HL-60 (cell line): ENCODE measurements around the gene MAD1L1.

Experiments
- DNase-seq, 2 experiments: peaks; one replicate each; pipeline ENCODE4 v3.0.0-alpha.2; 2010 to 2020; ENCODE audit warnings: low read depth in 1 of 2, low spot score in 1 of 2
- H3K27ac ChIP-seq: fragments of 250-450 bp; sonication (Bioruptor Pico); replicated peaks from 2 replicates; pipeline ENCODE4 v1.5.1; 2020; ENCODE audit warnings: mild to moderate bottlenecking, moderate library complexity
- H3K27me3 ChIP-seq: fragments of 250-450 bp; sonication (Bioruptor Pico); 2 replicates; pipeline ENCODE4 v1.5.1; 2021; ENCODE audit warnings: mild to moderate bottlenecking, moderate library complexity; ENCODE audit not compliant: insufficient read depth, poor library complexity, severe bottlenecking
- H3K4me3 ChIP-seq: replicated peaks from 2 replicates; pipeline ENCODE4 v1.5.1; 2011; ENCODE audit warnings: mild to moderate bottlenecking, control low read depth, low read length; ENCODE audit not compliant: insufficient read depth
- GABPA ChIP-seq: IDR thresholded peaks from 2 replicates; pipeline ENCODE4 v1.6.1; 2012; ENCODE audit warnings: low read depth
- POLR2AphosphoS5 ChIP-seq: IDR thresholded peaks from 2 replicates; pipeline ENCODE4 v1.6.1; 2012; ENCODE audit warnings: low read depth
- SPI1 ChIP-seq: IDR thresholded peaks from 2 replicates; pipeline ENCODE4 v1.6.1; 2012; ENCODE audit warnings: low read depth, mild to moderate bottlenecking, borderline replicate concordance
- TF ChIP-seq, protein P1 (sequence below): IDR thresholded peaks from 2 replicates; pipeline ENCODE4 v1.6.1; 2012; ENCODE audit warnings: low read depth; ENCODE audit not compliant: insufficient replicate concordance
- TF ChIP-seq, protein P2 (sequence below): IDR thresholded peaks from one replicate; pipeline ENCODE4 v1.5.1; 2011; ENCODE audit warnings: low read length, control low read depth, inconsistent platforms; ENCODE audit not compliant: insufficient read depth

MAD1L1 gene

DNA sequence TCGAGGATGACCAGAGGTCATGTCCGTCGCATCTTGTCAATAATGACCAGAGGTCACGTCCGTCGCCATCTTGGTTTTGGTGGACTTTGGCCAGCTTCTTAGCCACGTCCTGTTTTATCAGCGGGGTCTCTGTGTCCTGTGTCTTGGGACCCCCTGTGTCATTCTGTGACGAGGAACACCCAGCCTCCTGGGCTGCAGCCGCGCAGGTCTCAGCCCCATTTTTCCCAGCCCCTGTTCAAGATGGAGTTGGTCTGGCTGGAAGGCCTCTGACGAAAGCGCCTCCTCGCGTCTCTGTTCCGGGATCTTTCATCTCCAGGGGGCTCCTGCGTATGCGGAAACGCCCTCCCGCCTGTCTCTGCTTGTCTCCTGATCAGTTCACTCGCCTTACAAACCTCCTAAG lies 428.4 kb downstream of the MAD1L1 start:
- Histone ChIP-seq H3K4me3 (no peak overlapping the region), H3K27ac (no peak overlapping the region), H3K27me3 (no peaks in the 10 kb centered on the region)
- TF ChIP-seq POLR2AphosphoS5: no peak
- TF ChIP-seq, protein P1, sequence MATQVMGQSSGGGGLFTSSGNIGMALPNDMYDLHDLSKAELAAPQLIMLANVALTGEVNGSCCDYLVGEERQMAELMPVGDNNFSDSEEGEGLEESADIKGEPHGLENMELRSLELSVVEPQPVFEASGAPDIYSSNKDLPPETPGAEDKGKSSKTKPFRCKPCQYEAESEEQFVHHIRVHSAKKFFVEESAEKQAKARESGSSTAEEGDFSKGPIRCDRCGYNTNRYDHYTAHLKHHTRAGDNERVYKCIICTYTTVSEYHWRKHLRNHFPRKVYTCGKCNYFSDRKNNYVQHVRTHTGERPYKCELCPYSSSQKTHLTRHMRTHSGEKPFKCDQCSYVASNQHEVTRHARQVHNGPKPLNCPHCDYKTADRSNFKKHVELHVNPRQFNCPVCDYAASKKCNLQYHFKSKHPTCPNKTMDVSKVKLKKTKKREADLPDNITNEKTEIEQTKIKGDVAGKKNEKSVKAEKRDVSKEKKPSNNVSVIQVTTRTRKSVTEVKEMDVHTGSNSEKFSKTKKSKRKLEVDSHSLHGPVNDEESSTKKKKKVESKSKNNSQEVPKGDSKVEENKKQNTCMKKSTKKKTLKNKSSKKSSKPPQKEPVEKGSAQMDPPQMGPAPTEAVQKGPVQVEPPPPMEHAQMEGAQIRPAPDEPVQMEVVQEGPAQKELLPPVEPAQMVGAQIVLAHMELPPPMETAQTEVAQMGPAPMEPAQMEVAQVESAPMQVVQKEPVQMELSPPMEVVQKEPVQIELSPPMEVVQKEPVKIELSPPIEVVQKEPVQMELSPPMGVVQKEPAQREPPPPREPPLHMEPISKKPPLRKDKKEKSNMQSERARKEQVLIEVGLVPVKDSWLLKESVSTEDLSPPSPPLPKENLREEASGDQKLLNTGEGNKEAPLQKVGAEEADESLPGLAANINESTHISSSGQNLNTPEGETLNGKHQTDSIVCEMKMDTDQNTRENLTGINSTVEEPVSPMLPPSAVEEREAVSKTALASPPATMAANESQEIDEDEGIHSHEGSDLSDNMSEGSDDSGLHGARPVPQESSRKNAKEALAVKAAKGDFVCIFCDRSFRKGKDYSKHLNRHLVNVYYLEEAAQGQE: no peak
- TF ChIP-seq, protein P2, sequence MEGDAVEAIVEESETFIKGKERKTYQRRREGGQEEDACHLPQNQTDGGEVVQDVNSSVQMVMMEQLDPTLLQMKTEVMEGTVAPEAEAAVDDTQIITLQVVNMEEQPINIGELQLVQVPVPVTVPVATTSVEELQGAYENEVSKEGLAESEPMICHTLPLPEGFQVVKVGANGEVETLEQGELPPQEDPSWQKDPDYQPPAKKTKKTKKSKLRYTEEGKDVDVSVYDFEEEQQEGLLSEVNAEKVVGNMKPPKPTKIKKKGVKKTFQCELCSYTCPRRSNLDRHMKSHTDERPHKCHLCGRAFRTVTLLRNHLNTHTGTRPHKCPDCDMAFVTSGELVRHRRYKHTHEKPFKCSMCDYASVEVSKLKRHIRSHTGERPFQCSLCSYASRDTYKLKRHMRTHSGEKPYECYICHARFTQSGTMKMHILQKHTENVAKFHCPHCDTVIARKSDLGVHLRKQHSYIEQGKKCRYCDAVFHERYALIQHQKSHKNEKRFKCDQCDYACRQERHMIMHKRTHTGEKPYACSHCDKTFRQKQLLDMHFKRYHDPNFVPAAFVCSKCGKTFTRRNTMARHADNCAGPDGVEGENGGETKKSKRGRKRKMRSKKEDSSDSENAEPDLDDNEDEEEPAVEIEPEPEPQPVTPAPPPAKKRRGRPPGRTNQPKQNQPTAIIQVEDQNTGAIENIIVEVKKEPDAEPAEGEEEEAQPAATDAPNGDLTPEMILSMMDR: no peak
- no peak for TF ChIP-seq SPI1
- TF ChIP-seq GABPA: no peak
- no peak for DNase-seq

DNA sequence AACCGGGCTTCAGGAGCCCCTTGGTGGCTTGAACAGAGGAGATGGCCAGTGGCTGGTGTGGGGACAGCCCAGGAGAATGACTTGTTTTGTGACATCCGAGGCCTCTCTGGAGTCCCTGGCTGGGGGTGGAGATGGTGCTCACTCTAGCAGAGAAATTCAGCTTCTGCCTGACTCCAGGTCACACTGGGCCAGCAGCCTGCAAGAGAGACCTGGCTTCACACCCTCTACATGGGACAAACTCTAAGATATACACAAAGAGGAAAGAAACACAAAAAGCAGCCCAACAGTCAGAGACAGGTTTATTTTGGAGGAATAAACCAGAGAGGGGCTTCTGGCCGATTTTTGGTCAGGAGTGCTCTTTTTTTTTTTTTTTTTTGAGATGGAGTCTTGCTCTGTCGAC lies 429.8 kb downstream of the MAD1L1 start:
- Histone ChIP-seq H3K4me3 (no peak overlapping the region), H3K27me3 (no peaks in the 10 kb centered on the region), H3K27ac (no peak overlapping the region)
- no peak for DNase-seq
- TF ChIP-seq POLR2AphosphoS5 (no peak), GABPA (no peak), SPI1 (no peak)
- TF ChIP-seq, protein P2: no peak
- TF ChIP-seq, protein P1: no peak

DNA sequence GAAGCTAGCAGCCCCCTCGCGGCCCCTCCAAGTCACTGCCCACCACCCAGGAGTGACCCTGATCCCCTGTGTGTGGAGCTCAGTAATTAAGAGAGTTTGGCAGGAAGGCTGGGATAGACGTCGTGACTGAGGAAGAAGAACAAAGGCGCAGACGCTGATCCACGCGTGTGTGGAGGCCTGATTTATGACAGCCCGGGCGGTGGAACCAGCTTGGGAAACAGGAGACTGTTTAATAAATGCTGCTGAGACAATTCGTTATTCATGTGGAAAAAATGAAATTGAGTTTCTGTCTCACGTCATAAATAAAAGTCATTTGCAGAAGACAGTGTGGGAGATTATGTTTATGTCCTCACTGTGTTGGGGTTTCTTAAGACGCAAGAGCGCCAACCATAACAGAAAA lies 431.8 kb downstream of the MAD1L1 start:
- Histone ChIP-seq H3K27ac (no peak overlapping the region), H3K4me3 (no peak overlapping the region), H3K27me3 (no peaks in the 10 kb centered on the region)
- TF ChIP-seq SPI1 (no peak), GABPA (no peak), POLR2AphosphoS5 (no peak)
- TF ChIP-seq, protein P2: no peak
- TF ChIP-seq, protein P1: no peak
- DNase-seq: no peak
